Activated naive CD8-positive, alpha-beta T cell treated with anti-CD3 and anti-CD28 coated beads, Interleukin-2, amount 10 ng/mL, durations not matched to agents 7 days and 5 days (primary cell): ENCODE results near the gene SEMG1. TPM values are rescaled to one million over a fixed set of nuclear protein-coding genes. Genes with fewer than 3 reads are reported as not detected.

ENCODE experiments used
- ATAC-seq: fragments of 150-1000 bp; cut with Tn5 transposase; one replicate; pipeline ENCODE4 v1.10.0; 2021; ENCODE audit warnings: low read depth, moderate library complexity
- POLR2A ChIA-PET: fragments of 350-600 bp; sonication (Branson Sonifier 250); formaldehyde crosslinking; loops from one replicate; lab custom pipeline; 2021; ENCODE audit warnings: antibody characterized with exemption; lab: Charles Lee
- DNase-seq: peaks from one replicate; pipeline ENCODE4 v3.0.0; 2021
- H3K27ac Mint-ChIP-seq: one replicate; pipeline ENCODE4 v1.8.0; 2022; ENCODE audit warnings: mild to moderate bottlenecking, mixed read lengths
- H3K27me3 Mint-ChIP-seq: one replicate; pipeline ENCODE4 v1.8.0; 2022; ENCODE audit warnings: mild to moderate bottlenecking, moderate library complexity, mixed read lengths
- H3K36me3 Mint-ChIP-seq: one replicate; pipeline ENCODE4 v1.8.0; 2021; ENCODE audit warnings: mild to moderate bottlenecking, mixed read lengths
- H3K4me1 Mint-ChIP-seq: one replicate; pipeline ENCODE4 v1.8.0; 2021; ENCODE audit warnings: mixed read lengths
- H3K4me3 Mint-ChIP-seq: one replicate; pipeline ENCODE4 v1.8.0; 2022; ENCODE audit warnings: mild to moderate bottlenecking, moderate library complexity, mixed read lengths
- H3K9me3 Mint-ChIP-seq: one replicate; pipeline ENCODE4 v1.8.0; 2021; ENCODE audit warnings: mixed read lengths
- total RNA-seq, 2 experiments: library from RNA; stranded (reverse); gene quantifications; one replicate each; pipeline ENCODE4 v1.2.3, GENCODE V29; 2021

Gene SEMG1
- total RNA-seq, 2 experiments from 2014 or later = not detected

GRCh38 chr20:45191926-45192325, 14.9 kb upstream of the SEMG1 start:
- peaks cover 16% of the 10 kb centered on the region for H3K27me3 Mint-ChIP-seq
- POLR2A ChIA-PET = no interaction called here
- no peaks in the 10 kb centered on the region for H3K9me3 Mint-ChIP-seq
- H3K4me1 Mint-ChIP-seq = no peaks in the 10 kb centered on the region
- ATAC-seq = no peak
- no peak overlapping the region for H3K4me3 Mint-ChIP-seq
- DNase-seq = no peak
- no peaks in the 10 kb centered on the region for H3K36me3 Mint-ChIP-seq
- H3K27ac Mint-ChIP-seq = no peak overlapping the region

- Mint-ChIP-seq H3K27ac (no peak overlapping the region), H3K4me1 (no peaks in the 10 kb centered on the region), H3K27me3 (peaks cover 19% of the 10 kb centered on the region), H3K4me3 (no peak overlapping the region), H3K9me3 (no peaks in the 10 kb centered on the region), H3K36me3 (no peaks in the 10 kb centered on the region)
- no peak for ATAC-seq
- POLR2A ChIA-PET = no interaction called here
- DNase-seq = no peak
These were observed 13.5 kb upstream of the SEMG1 start for GRCh38 chr20:45193331-45193730.

GRCh38 chr20:45209924-45210323, 3.1 kb downstream of the SEMG1 start:
- H3K27ac Mint-ChIP-seq = no peak overlapping the region
- H3K4me1 Mint-ChIP-seq = no peaks in the 10 kb centered on the region
- DNase-seq (no peak), ATAC-seq (no peak)
- H3K4me3 Mint-ChIP-seq = no peak overlapping the region
- H3K36me3 Mint-ChIP-seq = no peaks in the 10 kb centered on the region
- no peaks in the 10 kb centered on the region for H3K9me3 Mint-ChIP-seq
- peaks cover 24% of the 10 kb centered on the region for H3K27me3 Mint-ChIP-seq
- POLR2A ChIA-PET = no interaction called here

- Mint-ChIP-seq H3K36me3 (no peaks in the 10 kb centered on the region), H3K4me3 (no peak overlapping the region), H3K4me1 (no peaks in the 10 kb centered on the region), H3K27ac (no peak overlapping the region), H3K27me3 (peaks cover 16% of the 10 kb centered on the region), H3K9me3 (no peaks in the 10 kb centered on the region)
- ATAC-seq (no peak), DNase-seq (no peak)
- POLR2A ChIA-PET = no interaction called here
These were observed 5.0 kb downstream of the SEMG1 start for GRCh38 chr20:45211569-45212474.

- H3K4me3 Mint-ChIP-seq = no peak overlapping the region
- H3K27ac Mint-ChIP-seq = no peak overlapping the region
- no peaks in the 10 kb centered on the region for H3K36me3 Mint-ChIP-seq
- ATAC-seq (no peak), DNase-seq (no peak)
- H3K9me3 Mint-ChIP-seq = no peaks in the 10 kb centered on the region
- POLR2A ChIA-PET = no interaction called here
- H3K4me1 Mint-ChIP-seq = no peaks in the 10 kb centered on the region
- H3K27me3 Mint-ChIP-seq = peaks cover 16% of the 10 kb centered on the region
These were observed 6.0 kb downstream of the SEMG1 start for GRCh38 chr20:45212836-45213235.

GRCh38 chr20:45218124-45218523, 11.3 kb downstream of the SEMG1 start:
- POLR2A ChIA-PET = no interaction called here
- Mint-ChIP-seq H3K27ac (no peak overlapping the region), H3K4me1 (no peaks in the 10 kb centered on the region), H3K27me3 (peaks cover 27% of the 10 kb centered on the region), H3K9me3 (no peaks in the 10 kb centered on the region), H3K4me3 (no peak overlapping the region), H3K36me3 (no peaks in the 10 kb centered on the region)
- ATAC-seq (no peak), DNase-seq (no peak)

- Mint-ChIP-seq H3K36me3 (no peaks in the 10 kb centered on the region), H3K27me3 (peaks cover 29% of the 10 kb centered on the region), H3K9me3 (no peaks in the 10 kb centered on the region), H3K27ac (no peak overlapping the region), H3K4me3 (no peak overlapping the region), H3K4me1 (no peaks in the 10 kb centered on the region)
- DNase-seq = no peak
- no peak for ATAC-seq
- POLR2A ChIA-PET = no interaction called here
These were observed 11.8 kb downstream of the SEMG1 start for GRCh38 chr20:45218636-45219035.

- POLR2A ChIA-PET = no interaction called here
- H3K27me3 Mint-ChIP-seq = peaks cover 43% of the 10 kb centered on the region
- no peak for ATAC-seq
These were observed 14.2 kb downstream of the SEMG1 start, which contains the start of gene SEMG2 for GRCh38 chr20:45221076-45221475. SEMG2 (plus strand) TSS chr20:45221373; CDS start chr20:45221390, 17 bp downstream.

GRCh38 chr20:45223136-45223535, 16.3 kb downstream of the SEMG1 start:
- POLR2A ChIA-PET = no interaction called here
- DNase-seq (no peak), ATAC-seq (no peak)
- Mint-ChIP-seq H3K27ac (no peak overlapping the region), H3K36me3 (no peaks in the 10 kb centered on the region), H3K9me3 (no peaks in the 10 kb centered on the region), H3K27me3 (peaks cover 51% of the 10 kb centered on the region), H3K4me1 (no peaks in the 10 kb centered on the region), H3K4me3 (no peak overlapping the region)

More at GRCh38 chr20:45221076-45221475, 14.2 kb downstream of the SEMG1 start, which contains the start of gene SEMG2:
- H3K9me3 Mint-ChIP-seq = no peaks in the 10 kb centered on the region
- H3K27ac Mint-ChIP-seq = no peak within 1 kb of the TSS
- no peaks in the 10 kb centered on the region for H3K4me1 Mint-ChIP-seq
- H3K36me3 Mint-ChIP-seq = no peaks in the 10 kb centered on the region
- DNase-seq = no peak
- no peak within 1 kb of the TSS for H3K4me3 Mint-ChIP-seq

GRCh38 chr20:45226287-45226686, 19.5 kb downstream of the SEMG1 start:
- no peaks in the 10 kb centered on the region for H3K36me3 Mint-ChIP-seq
- DNase-seq = no peak
- no peak for ATAC-seq
- no peak overlapping the region for H3K27ac Mint-ChIP-seq
- H3K9me3 Mint-ChIP-seq = no peaks in the 10 kb centered on the region
- POLR2A ChIA-PET = no interaction called here
- H3K4me1 Mint-ChIP-seq = no peaks in the 10 kb centered on the region
- H3K4me3 Mint-ChIP-seq = no peak overlapping the region
- peaks cover 42% of the 10 kb centered on the region for H3K27me3 Mint-ChIP-seq

GRCh38 chr20:45229264-45230056, 22.6 kb downstream of the SEMG1 start:
- no peaks in the 10 kb centered on the region for H3K36me3 Mint-ChIP-seq
- no peak overlapping the region for H3K27ac Mint-ChIP-seq
- no peaks in the 10 kb centered on the region for H3K4me1 Mint-ChIP-seq
- H3K9me3 Mint-ChIP-seq = no peaks in the 10 kb centered on the region
- no peak for ATAC-seq
- POLR2A ChIA-PET = no interaction called here
- peaks cover 39% of the 10 kb centered on the region for H3K27me3 Mint-ChIP-seq
- DNase-seq = peak; percentile 66
- H3K4me3 Mint-ChIP-seq = no peak overlapping the region

- no peak for DNase-seq
- no peak overlapping the region for H3K27ac Mint-ChIP-seq
- H3K27me3 Mint-ChIP-seq = peaks cover 40% of the 10 kb centered on the region
- POLR2A ChIA-PET = no interaction called here
- no peaks in the 10 kb centered on the region for H3K36me3 Mint-ChIP-seq
- H3K4me3 Mint-ChIP-seq = no peak overlapping the region
- no peak for ATAC-seq
- no peaks in the 10 kb centered on the region for H3K9me3 Mint-ChIP-seq
- no peaks in the 10 kb centered on the region for H3K4me1 Mint-ChIP-seq
These were observed 23.8 kb downstream of the SEMG1 start for GRCh38 chr20:45230631-45231030.

- no peak for DNase-seq
- H3K4me1 Mint-ChIP-seq = no peaks in the 10 kb centered on the region
- POLR2A ChIA-PET = no interaction called here
- no peaks in the 10 kb centered on the region for H3K36me3 Mint-ChIP-seq
- no peak overlapping the region for H3K27ac Mint-ChIP-seq
- H3K4me3 Mint-ChIP-seq = no peak overlapping the region
- peaks cover 33% of the 10 kb centered on the region for H3K27me3 Mint-ChIP-seq
- ATAC-seq = no peak
- no peaks in the 10 kb centered on the region for H3K9me3 Mint-ChIP-seq
These were observed 29.2 kb downstream of the SEMG1 start for GRCh38 chr20:45235995-45236394.
